SU-DHL-6 (cell line): ENCODE data around the gene PPM1M.

Experiments used
- EZH2phosphoT487 ChIP-seq: fragments of 200-600 bp; sonication (generic), shearing (Covaris generic); conservative IDR thresholded peaks from 2 replicates; pipeline ENCODE4 v1.6.1; 2018; ENCODE audit warnings: mild to moderate bottlenecking, antibody characterized with exemption, low read length, moderate library complexity, mixed read lengths
- TF ChIP-seq, protein P1 (sequence below): fragments of 200-600 bp; sonication (generic); IDR thresholded peaks from one replicate; pipeline ENCODE4 v1.5.1; 2017; ENCODE audit warnings: antibody characterized with exemption, mild to moderate bottlenecking, low read length, moderate library complexity; ENCODE audit not compliant: insufficient read depth, poor library complexity, severe bottlenecking

DNA sequence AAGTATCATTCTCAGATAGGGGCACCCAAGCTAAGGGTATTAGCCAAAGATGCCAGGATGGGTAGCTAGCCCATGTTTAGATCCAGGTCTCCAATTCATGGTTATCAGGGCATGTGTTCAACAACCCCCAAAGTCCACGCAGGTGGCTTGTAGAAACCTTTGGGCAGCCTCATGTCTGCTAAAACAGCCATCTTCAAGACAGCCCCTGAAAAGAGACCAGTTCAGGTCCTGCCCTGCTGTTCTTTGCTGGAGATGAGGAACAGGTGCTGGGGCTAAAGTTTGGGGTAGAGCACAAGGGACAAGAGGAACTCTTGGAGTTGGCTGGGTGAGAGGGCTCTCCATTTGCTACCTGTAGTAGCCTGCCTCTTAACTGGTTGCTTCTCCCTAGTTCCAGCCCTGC lies 4.6 kb downstream of the PPM1M start:
- TF ChIP-seq, protein P1, sequence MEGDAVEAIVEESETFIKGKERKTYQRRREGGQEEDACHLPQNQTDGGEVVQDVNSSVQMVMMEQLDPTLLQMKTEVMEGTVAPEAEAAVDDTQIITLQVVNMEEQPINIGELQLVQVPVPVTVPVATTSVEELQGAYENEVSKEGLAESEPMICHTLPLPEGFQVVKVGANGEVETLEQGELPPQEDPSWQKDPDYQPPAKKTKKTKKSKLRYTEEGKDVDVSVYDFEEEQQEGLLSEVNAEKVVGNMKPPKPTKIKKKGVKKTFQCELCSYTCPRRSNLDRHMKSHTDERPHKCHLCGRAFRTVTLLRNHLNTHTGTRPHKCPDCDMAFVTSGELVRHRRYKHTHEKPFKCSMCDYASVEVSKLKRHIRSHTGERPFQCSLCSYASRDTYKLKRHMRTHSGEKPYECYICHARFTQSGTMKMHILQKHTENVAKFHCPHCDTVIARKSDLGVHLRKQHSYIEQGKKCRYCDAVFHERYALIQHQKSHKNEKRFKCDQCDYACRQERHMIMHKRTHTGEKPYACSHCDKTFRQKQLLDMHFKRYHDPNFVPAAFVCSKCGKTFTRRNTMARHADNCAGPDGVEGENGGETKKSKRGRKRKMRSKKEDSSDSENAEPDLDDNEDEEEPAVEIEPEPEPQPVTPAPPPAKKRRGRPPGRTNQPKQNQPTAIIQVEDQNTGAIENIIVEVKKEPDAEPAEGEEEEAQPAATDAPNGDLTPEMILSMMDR, result no peak
- TF ChIP-seq EZH2phosphoT487, result no peak
